Trophoblast cell (in vitro differentiated cells and primary cell): ENCODE data around the gene NMNAT1.

Source experiments
- DNase-seq, 2 donors: peaks; one replicate each; pipeline ENCODE4 v3.0.0-alpha.2; 2016
- H2AFZ ChIP-seq: 2 replicates; pipeline ENCODE4 v1.6.1; 2013; ENCODE audit warnings: low read length, moderate library complexity, mild to moderate bottlenecking; ENCODE audit not compliant: insufficient read depth, poor library complexity
- H2AK5ac ChIP-seq: 2 replicates; pipeline ENCODE4 v1.6.1; 2013; ENCODE audit warnings: mild to moderate bottlenecking, low read length
- H2BK120ac ChIP-seq: 2 replicates; pipeline ENCODE4 v1.6.1; 2013; ENCODE audit warnings: low read length, mild to moderate bottlenecking, moderate library complexity; ENCODE audit not compliant: insufficient read depth, poor library complexity
- H2BK12ac ChIP-seq: 2 replicates; pipeline ENCODE4 v1.6.1; 2013; ENCODE audit warnings: mild to moderate bottlenecking, low read length, moderate library complexity
- H2BK5ac ChIP-seq: 2 replicates; pipeline ENCODE4 v1.6.1; 2013; ENCODE audit warnings: low read length, low read depth, moderate library complexity, mild to moderate bottlenecking; ENCODE audit not compliant: poor library complexity
- H3K14ac ChIP-seq: 2 replicates; pipeline ENCODE4 v1.6.1; 2013; ENCODE audit warnings: mild to moderate bottlenecking, low read length
- H3K18ac ChIP-seq: 2 replicates; pipeline ENCODE4 v1.6.1; 2013; ENCODE audit warnings: mild to moderate bottlenecking, low read length
- H3K23ac ChIP-seq: 2 replicates; pipeline ENCODE4 v1.6.1; 2013; ENCODE audit warnings: low read length
- H3K27ac ChIP-seq: 2 replicates; pipeline ENCODE4 v1.5.1; 2013; ENCODE audit warnings: low read depth, mild to moderate bottlenecking, inconsistent platforms, low read length, moderate library complexity
- H3K27me3 ChIP-seq: 2 replicates; pipeline ENCODE4 v1.6.1; 2013; ENCODE audit warnings: inconsistent platforms, mild to moderate bottlenecking, low read length, moderate library complexity; ENCODE audit not compliant: insufficient read depth
- H3K36me3 ChIP-seq, 2 experiments: 1 replicate in 1 of 2; 2 replicates in 1 of 2; pipeline ENCODE4 v1.6.1; 2013; ENCODE audit warnings: low read length in 2 of 2, mild to moderate bottlenecking in 2 of 2, moderate library complexity in 1 of 2; ENCODE audit not compliant: insufficient read depth in 2 of 2, control insufficient read depth in 1 of 2
- H3K4ac ChIP-seq: 2 replicates; pipeline ENCODE4 v1.6.1; 2013; ENCODE audit warnings: low read depth, mild to moderate bottlenecking, low read length, moderate library complexity
- H3K4me1 ChIP-seq, 2 experiments: 1 replicate in 1 of 2; 2 replicates in 1 of 2; pipeline ENCODE4 v1.6.1; 2013; ENCODE audit warnings: low read length in 2 of 2, mild to moderate bottlenecking in 2 of 2, moderate library complexity in 1 of 2; ENCODE audit not compliant: insufficient read depth in 2 of 2, control insufficient read depth in 1 of 2
- H3K4me2 ChIP-seq: 2 replicates; pipeline ENCODE4 v1.6.1; 2013; ENCODE audit warnings: inconsistent platforms, mild to moderate bottlenecking, low read length, moderate library complexity
- H3K4me3 ChIP-seq: 2 replicates; pipeline ENCODE4 v1.5.1; 2013; ENCODE audit warnings: mild to moderate bottlenecking, low read depth, low read length, inconsistent platforms
- H3K79me1 ChIP-seq: one replicate; pipeline ENCODE4 v1.6.1; 2013; ENCODE audit warnings: low read length
- H3K79me2 ChIP-seq: 2 replicates; pipeline ENCODE4 v1.6.1; 2013; ENCODE audit warnings: low read length, mild to moderate bottlenecking; ENCODE audit not compliant: control insufficient read depth, insufficient read depth, poor library complexity
- H3K9ac ChIP-seq: 2 replicates; pipeline ENCODE4 v1.6.1; 2013; ENCODE audit warnings: mild to moderate bottlenecking, low read length
- H3K9me3 ChIP-seq: 2 replicates; pipeline ENCODE4 v1.6.1; 2013; ENCODE audit warnings: low read depth, mild to moderate bottlenecking, control low read depth, inconsistent platforms, low read length; ENCODE audit not compliant: insufficient read depth
- H4K12ac ChIP-seq: 2 replicates; pipeline ENCODE4 v1.6.1; 2013; ENCODE audit warnings: low read depth, mild to moderate bottlenecking, low read length, moderate library complexity
- H4K8ac ChIP-seq: 2 replicates; pipeline ENCODE4 v1.6.1; 2013; ENCODE audit warnings: low read depth, mild to moderate bottlenecking, low read length, moderate library complexity
- H4K91ac ChIP-seq: one replicate; pipeline ENCODE4 v1.6.1; 2013; ENCODE audit warnings: low read depth, mild to moderate bottlenecking, low read length, moderate library complexity
- WGBS: extraction: QIAGEN DNeasy Blood & Tissue Kit; methylation state at CpG from one replicate; pipeline ENCODE4 v1.1.7; 2013; ENCODE audit warnings: missing lambda C conversion rate; ENCODE audit not compliant: insufficient read length, insufficient coverage; ENCODE audit errors: extremely low coverage; 5-methylcytosine and 5-hydroxymethylcytosine counted together

NMNAT1 gene

GRCh38 chr1:9946315-9946714 lies 3.0 kb downstream of the NMNAT1 start:
- no peak for DNase-seq
- Histone ChIP-seq H4K8ac (no peak overlapping the region), H3K4me3 (no peak overlapping the region), H3K36me3 (peaks cover 0 to 6% of the 10 kb centered on the region in 2 experiments), H4K91ac (no peak overlapping the region), H3K4me2 (no peak overlapping the region), H3K27ac (no peak overlapping the region), H3K23ac (no peak overlapping the region), H4K12ac (no peak overlapping the region), H3K4ac (no peak overlapping the region), H3K18ac (no peak overlapping the region), H2BK5ac (no peak overlapping the region), H3K79me1 (peaks cover 3% of the 10 kb centered on the region), H3K4me1 (peaks cover 0 to 3% of the 10 kb centered on the region in 2 experiments), H3K14ac (no peak overlapping the region), H2BK12ac (no peak overlapping the region), H3K79me2 (peaks cover 2% of the 10 kb centered on the region), H2AK5ac (no peak overlapping the region), H3K9ac (no peak overlapping the region), H3K9me3 (no peaks in the 10 kb centered on the region), H3K27me3 (no peaks in the 10 kb centered on the region), H2BK120ac (no peak overlapping the region), H2AFZ (no peak overlapping the region)
- WGBS, result no CpG with 5 or more reads among the region's 2 CpGs

- Histone ChIP-seq H3K27ac (no peak overlapping the region), H4K12ac (no peak overlapping the region), H3K14ac (no peak overlapping the region), H3K4me3 (no peak overlapping the region), H2BK120ac (no peak overlapping the region), H3K4me2 (no peak overlapping the region), H4K91ac (no peak overlapping the region), H3K9ac (no peak overlapping the region), H2BK5ac (no peak overlapping the region), H3K27me3 (no peaks in the 10 kb centered on the region), H3K36me3 (no peaks in the 10 kb centered on the region), H3K4ac (no peak overlapping the region), H3K23ac (no peak overlapping the region), H4K8ac (no peak overlapping the region), H2AK5ac (no peak overlapping the region), H3K79me1 (no peaks in the 10 kb centered on the region), H3K4me1 (no peaks in the 10 kb centered on the region), H2BK12ac (no peak overlapping the region), H3K18ac (no peak overlapping the region), H3K9me3 (no peaks in the 10 kb centered on the region), H2AFZ (no peak overlapping the region), H3K79me2 (no peaks in the 10 kb centered on the region)
- no peak for DNase-seq
- WGBS, result no CpG with 5 or more reads among the region's 8 CpGs
Measured at GRCh38 chr1:9957726-9958125, 14.5 kb downstream of the NMNAT1 start.

GRCh38 chr1:9960011-9960410 lies 16.7 kb downstream of the NMNAT1 start:
- Histone ChIP-seq H3K79me2 (no peaks in the 10 kb centered on the region), H3K27ac (no peak overlapping the region), H3K36me3 (no peaks in the 10 kb centered on the region), H3K23ac (no peak overlapping the region), H3K79me1 (no peaks in the 10 kb centered on the region), H3K14ac (no peak overlapping the region), H3K9me3 (no peaks in the 10 kb centered on the region), H2BK5ac (no peak overlapping the region), H3K4me1 (no peaks in the 10 kb centered on the region), H4K91ac (no peak overlapping the region), H2AFZ (no peak overlapping the region), H3K9ac (no peak overlapping the region), H3K4me2 (no peak overlapping the region), H3K4me3 (no peak overlapping the region), H2AK5ac (no peak overlapping the region), H2BK12ac (no peak overlapping the region), H4K8ac (no peak overlapping the region), H3K27me3 (no peaks in the 10 kb centered on the region), H3K4ac (no peak overlapping the region), H2BK120ac (no peak overlapping the region), H4K12ac (no peak overlapping the region), H3K18ac (no peak overlapping the region)
- DNase-seq, result no peak
- WGBS, result no CpG with 5 or more reads among the region's 4 CpGs

- Histone ChIP-seq H3K4me1 (no peaks in the 10 kb centered on the region), H3K79me1 (no peaks in the 10 kb centered on the region), H2BK120ac (no peak overlapping the region), H4K12ac (no peak overlapping the region), H3K23ac (no peak overlapping the region), H3K18ac (no peak overlapping the region), H3K9me3 (no peaks in the 10 kb centered on the region), H2AK5ac (no peak overlapping the region), H2BK12ac (no peak overlapping the region), H3K36me3 (no peaks in the 10 kb centered on the region), H4K8ac (no peak overlapping the region), H3K4me2 (no peak overlapping the region), H2AFZ (no peak overlapping the region), H4K91ac (no peak overlapping the region), H3K9ac (no peak overlapping the region), H3K14ac (no peak overlapping the region), H3K79me2 (no peaks in the 10 kb centered on the region), H3K27ac (no peak overlapping the region), H2BK5ac (no peak overlapping the region), H3K4ac (no peak overlapping the region), H3K27me3 (no peaks in the 10 kb centered on the region), H3K4me3 (no peak overlapping the region)
- WGBS, result no CpG with 5 or more reads among the region's 12 CpGs
- DNase-seq, result no peak
Measured at GRCh38 chr1:9960706-9961562, 17.7 kb downstream of the NMNAT1 start.
